HepG2 (cell line): ENCODE data around the gene WWTR1.

Source experiments
- FOSL2 ChIP-seq: sonication (generic); formaldehyde crosslinking; IDR thresholded peaks from 2 replicates; pipeline ENCODE4 v1.4.0; 2020; ENCODE audit warnings: missing genetic modification reagents
- NFYB ChIP-seq: sonication (generic); formaldehyde crosslinking; IDR thresholded peaks from 2 replicates; pipeline ENCODE4 v1.4.0; 2020; ENCODE audit warnings: missing genetic modification reagents
- POLR2A ChIP-seq, 2 experiments: IDR thresholded peaks; 2 replicates each; pipeline ENCODE4 v1.6.1; 2011; ENCODE audit warnings: low read depth in 2 of 2, low read length in 2 of 2, mild to moderate bottlenecking in 1 of 2, moderate library complexity in 1 of 2; ENCODE audit not compliant: insufficient read depth in 1 of 2
- TF ChIP-seq, protein P1 (sequence below), 2 experiments: IDR thresholded peaks; 2 replicates each; pipeline ENCODE4 v1.6.1; 2011 to 2012; ENCODE audit warnings: low read length in 2 of 2, borderline replicate concordance in 1 of 2, low read depth in 1 of 2, mild to moderate bottlenecking in 1 of 2, moderate library complexity in 1 of 2

DNA sequence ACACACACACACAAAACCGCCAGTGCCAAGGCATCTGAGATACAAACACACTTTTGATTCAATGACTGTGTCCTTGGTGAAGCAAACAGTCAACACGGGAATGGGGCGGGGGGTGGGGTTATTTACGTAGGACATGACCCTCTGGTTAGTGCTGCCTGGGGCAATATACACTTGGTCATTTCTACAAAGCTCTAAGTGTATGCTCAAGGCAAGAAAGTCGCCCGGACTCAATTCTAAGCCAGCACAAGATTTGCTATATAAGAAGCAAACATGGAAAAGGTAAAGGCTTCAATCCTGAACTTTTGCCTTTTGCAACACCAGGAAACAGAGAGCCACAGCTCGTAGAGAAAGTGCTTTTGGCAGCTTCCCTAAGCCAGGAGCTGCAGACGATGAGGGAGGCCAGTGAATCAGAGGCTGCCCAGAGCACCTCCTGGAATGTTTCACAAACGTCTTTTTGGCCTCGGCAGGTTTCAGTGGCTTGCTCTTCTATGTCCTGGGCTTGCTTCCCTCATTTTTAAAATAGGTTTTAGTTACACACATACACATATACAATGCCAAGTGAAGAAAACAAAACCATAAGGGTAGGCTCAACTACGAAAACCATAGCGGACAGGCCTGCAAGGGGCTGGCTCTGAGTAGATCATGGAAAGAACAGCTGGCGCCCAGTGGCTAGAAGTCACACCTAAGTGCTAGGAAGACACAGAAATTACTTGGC, 109.7 kb downstream of the WWTR1 start:
- TF ChIP-seq, protein P1, sequence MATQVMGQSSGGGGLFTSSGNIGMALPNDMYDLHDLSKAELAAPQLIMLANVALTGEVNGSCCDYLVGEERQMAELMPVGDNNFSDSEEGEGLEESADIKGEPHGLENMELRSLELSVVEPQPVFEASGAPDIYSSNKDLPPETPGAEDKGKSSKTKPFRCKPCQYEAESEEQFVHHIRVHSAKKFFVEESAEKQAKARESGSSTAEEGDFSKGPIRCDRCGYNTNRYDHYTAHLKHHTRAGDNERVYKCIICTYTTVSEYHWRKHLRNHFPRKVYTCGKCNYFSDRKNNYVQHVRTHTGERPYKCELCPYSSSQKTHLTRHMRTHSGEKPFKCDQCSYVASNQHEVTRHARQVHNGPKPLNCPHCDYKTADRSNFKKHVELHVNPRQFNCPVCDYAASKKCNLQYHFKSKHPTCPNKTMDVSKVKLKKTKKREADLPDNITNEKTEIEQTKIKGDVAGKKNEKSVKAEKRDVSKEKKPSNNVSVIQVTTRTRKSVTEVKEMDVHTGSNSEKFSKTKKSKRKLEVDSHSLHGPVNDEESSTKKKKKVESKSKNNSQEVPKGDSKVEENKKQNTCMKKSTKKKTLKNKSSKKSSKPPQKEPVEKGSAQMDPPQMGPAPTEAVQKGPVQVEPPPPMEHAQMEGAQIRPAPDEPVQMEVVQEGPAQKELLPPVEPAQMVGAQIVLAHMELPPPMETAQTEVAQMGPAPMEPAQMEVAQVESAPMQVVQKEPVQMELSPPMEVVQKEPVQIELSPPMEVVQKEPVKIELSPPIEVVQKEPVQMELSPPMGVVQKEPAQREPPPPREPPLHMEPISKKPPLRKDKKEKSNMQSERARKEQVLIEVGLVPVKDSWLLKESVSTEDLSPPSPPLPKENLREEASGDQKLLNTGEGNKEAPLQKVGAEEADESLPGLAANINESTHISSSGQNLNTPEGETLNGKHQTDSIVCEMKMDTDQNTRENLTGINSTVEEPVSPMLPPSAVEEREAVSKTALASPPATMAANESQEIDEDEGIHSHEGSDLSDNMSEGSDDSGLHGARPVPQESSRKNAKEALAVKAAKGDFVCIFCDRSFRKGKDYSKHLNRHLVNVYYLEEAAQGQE (IDR thresholded peaks at IDR 0.05; ENCODE audit: borderline replicate concordance in 1 of 2, low read depth in 1 of 2, low read length in 2 of 2) = no peak
- TF ChIP-seq NFYB (CRISPR knock-in tag) (no peak), POLR2A (IDR thresholded peaks at IDR 0.05; ENCODE audit: insufficient read depth in 1 of 2, low read depth in 2 of 2, low read length in 2 of 2) (no peak), FOSL2 (CRISPR knock-in tag) (no peak)
